H9 (cell line): ENCODE results near the gene ZNF836. TPM values are rescaled to one million over a fixed set of nuclear protein-coding genes. Genes with fewer than 3 reads are reported as not detected.

Experiments
- DNase-seq: peaks from one replicate; pipeline ENCODE4 v3.0.0-alpha.2; 2017
- H2AFZ ChIP-seq: one replicate; pipeline ENCODE4 v1.6.1; 2013; ENCODE audit warnings: mild to moderate bottlenecking, low read length, control low read depth, moderate library complexity
- H2AK5ac ChIP-seq: 2 replicates; pipeline ENCODE4 v1.6.1; 2013; ENCODE audit warnings: low read length, control low read depth, mixed read lengths; ENCODE audit not compliant: insufficient read length
- H2BK120ac ChIP-seq: one replicate; pipeline ENCODE4 v1.6.1; 2013; ENCODE audit warnings: low read depth, mild to moderate bottlenecking, low read length, control low read depth, inconsistent platforms; ENCODE audit not compliant: poor library complexity, severe bottlenecking
- H2BK12ac ChIP-seq: 2 replicates; pipeline ENCODE4 v1.6.1; 2013; ENCODE audit warnings: low read length, control low read depth, mixed read lengths, low read depth; ENCODE audit not compliant: insufficient read length
- H2BK15ac ChIP-seq: 2 replicates; pipeline ENCODE4 v1.6.1; 2013; ENCODE audit warnings: low read depth, low read length, control low read depth
- H2BK20ac ChIP-seq: one replicate; pipeline ENCODE4 v1.6.1; 2013; ENCODE audit warnings: low read depth, mild to moderate bottlenecking, low read length, control low read depth, inconsistent platforms; ENCODE audit not compliant: poor library complexity, severe bottlenecking
- H2BK5ac ChIP-seq: 2 replicates; pipeline ENCODE4 v1.6.1; 2013; ENCODE audit warnings: low read length, control low read depth, mixed read lengths; ENCODE audit not compliant: insufficient read length
- H3K14ac ChIP-seq: 2 replicates; pipeline ENCODE4 v1.6.1; 2013; ENCODE audit warnings: low read length, control low read depth; ENCODE audit not compliant: insufficient read depth
- H3K18ac ChIP-seq: 2 replicates; pipeline ENCODE4 v1.6.1; 2013; ENCODE audit warnings: low read depth, mild to moderate bottlenecking, mixed read lengths, low read length, control low read depth; ENCODE audit not compliant: insufficient read length
- H3K23ac ChIP-seq: 2 replicates; pipeline ENCODE4 v1.6.1; 2013; ENCODE audit warnings: low read length, control low read depth, mixed read lengths, low read depth; ENCODE audit not compliant: insufficient read length
- H3K23me2 ChIP-seq: 2 replicates; pipeline ENCODE4 v1.6.1; 2013; ENCODE audit warnings: low read depth, mild to moderate bottlenecking, mixed read lengths, low read length, control low read depth; ENCODE audit not compliant: insufficient read length, poor library complexity, severe bottlenecking
- H3K27ac ChIP-seq: 2 replicates; pipeline ENCODE4 v1.5.1; 2013; ENCODE audit warnings: low read length, control low read depth, mixed read lengths, low read depth; ENCODE audit not compliant: insufficient read length
- H3K27me3 ChIP-seq: 2 replicates; pipeline ENCODE4 v1.6.1; 2013; ENCODE audit warnings: low read length, control low read depth, inconsistent platforms; ENCODE audit not compliant: insufficient read depth
- H3K4ac ChIP-seq: 2 replicates; pipeline ENCODE4 v1.6.1; 2013; ENCODE audit warnings: low read depth, mild to moderate bottlenecking, control low read depth, inconsistent platforms, low read length, moderate library complexity
- H3K4me1 ChIP-seq: 2 replicates; pipeline ENCODE4 v1.6.1; 2013; ENCODE audit warnings: low read length, control low read depth, inconsistent platforms; ENCODE audit not compliant: insufficient read depth
- H3K4me2 ChIP-seq: 2 replicates; pipeline ENCODE4 v1.6.1; 2013; ENCODE audit warnings: low read length, control low read depth, mixed read lengths; ENCODE audit not compliant: insufficient read length, insufficient read depth
- H3K56ac ChIP-seq: 2 replicates; pipeline ENCODE4 v1.6.1; 2013; ENCODE audit warnings: low read depth, mild to moderate bottlenecking, mixed read lengths, low read length, control low read depth; ENCODE audit not compliant: insufficient read length
- H3K79me1 ChIP-seq: 2 replicates; pipeline ENCODE4 v1.6.1; 2013; ENCODE audit warnings: low read depth, mild to moderate bottlenecking, moderate library complexity, low read length, control low read depth, inconsistent platforms; ENCODE audit not compliant: insufficient read depth, poor library complexity, severe bottlenecking
- H3K79me2 ChIP-seq: 2 replicates; pipeline ENCODE4 v1.6.1; 2013; ENCODE audit warnings: low read length, control low read depth, inconsistent platforms; ENCODE audit not compliant: insufficient read depth
- H3K9ac ChIP-seq: 2 replicates; pipeline ENCODE4 v1.6.1; 2013; ENCODE audit warnings: low read length, control low read depth, mixed read lengths; ENCODE audit not compliant: insufficient read length; ENCODE audit errors: extremely low read depth
- H3K9me3 ChIP-seq: one replicate; pipeline ENCODE4 v1.6.1; 2013; ENCODE audit warnings: low read depth, low read length, inconsistent platforms; ENCODE audit not compliant: control insufficient read depth
- H3T11ph ChIP-seq: one replicate; pipeline ENCODE4 v1.6.1; 2013; ENCODE audit warnings: mild to moderate bottlenecking, low read length, control low read depth, inconsistent platforms
- H4K20me1 ChIP-seq: one replicate; pipeline ENCODE4 v1.6.1; 2013; ENCODE audit not compliant: control insufficient read depth, insufficient read length, insufficient read depth
- H4K5ac ChIP-seq: 2 replicates; pipeline ENCODE4 v1.6.1; 2013; ENCODE audit warnings: low read depth, mild to moderate bottlenecking, mixed read lengths, low read length, control low read depth; ENCODE audit not compliant: insufficient read length
- H4K8ac ChIP-seq: replicated peaks from 2 replicates; pipeline ENCODE4 v1.6.1; 2013; ENCODE audit warnings: low read length, control low read depth, mixed read lengths, low read depth; ENCODE audit not compliant: insufficient read length
- H4K91ac ChIP-seq: 2 replicates; pipeline ENCODE4 v1.6.1; 2013; ENCODE audit warnings: low read depth, mild to moderate bottlenecking, moderate library complexity, mixed read lengths, low read length, control low read depth; ENCODE audit not compliant: insufficient read length
- H3K27ac Mint-ChIP-seq, 3 experiments: 2 replicates in 2 of 3; 3 replicates in 1 of 3; pipeline ENCODE4 v1.8.0; 2020 to 2021; ENCODE audit warnings: mixed read lengths in 3 of 3, mild to moderate bottlenecking in 1 of 3, moderate library complexity in 1 of 3
- H3K27me3 Mint-ChIP-seq: 2 replicates; pipeline ENCODE4 v1.8.0; 2021; ENCODE audit warnings: low read depth, mild to moderate bottlenecking, moderate library complexity, mixed read lengths
- H3K36me3 Mint-ChIP-seq, 3 experiments: 2 replicates in 2 of 3; 3 replicates in 1 of 3; pipeline ENCODE4 v1.8.0; 2020 to 2021; ENCODE audit warnings: low read depth in 3 of 3, mixed read lengths in 3 of 3; ENCODE audit not compliant: insufficient read depth in 1 of 3
- H3K4me1 Mint-ChIP-seq, 2 experiments: 2 replicates each; pipeline ENCODE4 v1.8.0; 2020; ENCODE audit warnings: mixed read lengths in 2 of 2
- H3K4me3 Mint-ChIP-seq, 2 experiments: 2 replicates in 1 of 2; 3 replicates in 1 of 2; pipeline ENCODE4 v1.8.0; 2020 to 2021; ENCODE audit warnings: mild to moderate bottlenecking in 2 of 2, mixed read lengths in 2 of 2, moderate library complexity in 1 of 2
- H3K9me3 Mint-ChIP-seq, 2 experiments: 2 replicates in 1 of 2; 3 replicates in 1 of 2; pipeline ENCODE4 v1.8.0; 2020; ENCODE audit warnings: mild to moderate bottlenecking in 2 of 2, mixed read lengths in 2 of 2, moderate library complexity in 1 of 2
- CTCF ChIP-seq: fragments of 200-600 bp; sonication (generic); conservative IDR thresholded peaks from 3 replicates; pipeline ENCODE4 v1.8.0; 2021; ENCODE audit warnings: antibody characterized with exemption, mild to moderate bottlenecking
- WGBS: extraction: QIAGEN DNeasy Blood & Tissue Kit; methylation state at CpG from one replicate; pipeline ENCODE4 v1.1.7; 2013; ENCODE audit warnings: missing lambda C conversion rate, low lambda C conversion rate, mixed read lengths; ENCODE audit not compliant: insufficient read length; ENCODE audit errors: extremely low coverage; 5-methylcytosine and 5-hydroxymethylcytosine counted together
- total RNA-seq: library from RNA; stranded (reverse); gene quantifications from 2 replicates; pipeline ENCODE4 v1.2.1, GENCODE V29; 2021

Gene ZNF836
- total RNA-seq, 1 experiment from 2014 or later = 17.4 TPM

- H3K14ac ChIP-seq = no peak overlapping the region
These were observed 27.3 kb upstream of the ZNF836 start for GRCh38 chr19:52198678-52199077.

More at GRCh38 chr19:52198678-52199077, 27.3 kb upstream of the ZNF836 start:
- no peak overlapping the region for H4K5ac ChIP-seq
- H3K27ac ChIP-seq = no peak overlapping the region
- H3K23me2 ChIP-seq = no peaks in the 10 kb centered on the region
- H4K20me1 ChIP-seq = peaks cover 2% of the 10 kb centered on the region
- no peak overlapping the region for H3K56ac ChIP-seq
- no peak for TF ChIP-seq CTCF
- H2BK5ac ChIP-seq = no peak overlapping the region
- H3K9ac ChIP-seq = no peak overlapping the region
- Mint-ChIP-seq H3K9me3 (no peaks in the 10 kb centered on the region), H3K27me3 (no peaks in the 10 kb centered on the region), H3K27ac (no peak overlapping the region), H3K4me3 (no peak overlapping the region), H3K4me1 (peaks cover 13 to 19% of the 10 kb centered on the region in 2 experiments), H3K36me3 (peaks cover 33 to 69% (median 60%) of the 10 kb centered on the region in 3 experiments)
- H2BK20ac ChIP-seq = no peak overlapping the region
- H2AFZ ChIP-seq = no peak overlapping the region
- no peak overlapping the region for H2BK15ac ChIP-seq
- no peak overlapping the region for H3K4ac ChIP-seq
- H3K4me2 ChIP-seq = no peak overlapping the region
- no peaks in the 10 kb centered on the region for H3K4me1 ChIP-seq
- H4K91ac ChIP-seq = no peak overlapping the region
- no peak overlapping the region for H2AK5ac ChIP-seq
- no peaks in the 10 kb centered on the region for H3K27me3 ChIP-seq
- H3K9me3 ChIP-seq = no peaks in the 10 kb centered on the region
- peaks cover 24% of the 10 kb centered on the region; the same call in 1 of the 2 replicates for H3K79me2 ChIP-seq
- H3K23ac ChIP-seq = no peak overlapping the region
- no peak overlapping the region for H2BK12ac ChIP-seq
- H2BK120ac ChIP-seq = no peak overlapping the region
- H3T11ph ChIP-seq = no peak overlapping the region
- H3K18ac ChIP-seq = no peak overlapping the region
- peaks cover 21% of the 10 kb centered on the region for H3K79me1 ChIP-seq
- WGBS = no CpG with 5 or more reads among the region's 3 CpGs
- H4K8ac ChIP-seq = no peak overlapping the region
- DNase-seq = no peak
